ENCODE data around the gene CTRL.
"Not testable (repeated sequence)": the region's sequence is repeated elsewhere in the genome, so short reads cannot be mapped to it uniquely, and the experiment has no call there.

The CTRL gene

DNA sequence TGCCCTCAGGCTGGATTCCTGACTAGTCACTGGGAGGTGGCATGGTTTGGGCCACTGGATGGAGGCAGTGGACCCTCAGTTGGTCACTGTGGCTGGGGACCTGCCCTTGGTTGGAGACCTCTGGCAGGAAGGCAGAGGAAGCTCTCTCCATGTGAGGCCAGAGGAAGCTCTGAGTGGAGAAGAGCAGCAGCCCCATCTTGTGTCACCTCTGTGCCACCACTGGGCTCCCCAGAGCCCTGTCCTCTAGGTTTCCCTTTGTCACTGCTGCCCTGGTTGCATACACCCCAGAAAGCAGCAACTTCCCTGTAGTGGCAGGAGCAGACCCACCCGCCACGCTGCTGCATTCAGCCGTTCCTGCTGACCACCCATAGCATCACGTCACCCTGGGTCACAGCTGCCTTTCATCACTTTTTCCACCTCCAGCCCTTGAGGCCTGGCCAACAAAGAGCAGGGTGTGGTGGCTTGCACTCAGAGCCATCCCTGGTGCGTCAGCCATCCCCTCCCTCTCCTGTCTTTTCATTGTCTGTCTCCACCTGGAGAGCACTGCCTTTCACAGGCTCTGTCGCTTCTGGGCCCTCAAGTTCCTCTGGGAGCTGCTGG lies 11.9 kb downstream of the CTRL start:
- DNase-seq (ENCODE audit: low spot score): no peak

GRCh38 chr16:67917852-67918236 lies 13.8 kb downstream of the CTRL start:
- TF ChIP-seq, protein P1, sequence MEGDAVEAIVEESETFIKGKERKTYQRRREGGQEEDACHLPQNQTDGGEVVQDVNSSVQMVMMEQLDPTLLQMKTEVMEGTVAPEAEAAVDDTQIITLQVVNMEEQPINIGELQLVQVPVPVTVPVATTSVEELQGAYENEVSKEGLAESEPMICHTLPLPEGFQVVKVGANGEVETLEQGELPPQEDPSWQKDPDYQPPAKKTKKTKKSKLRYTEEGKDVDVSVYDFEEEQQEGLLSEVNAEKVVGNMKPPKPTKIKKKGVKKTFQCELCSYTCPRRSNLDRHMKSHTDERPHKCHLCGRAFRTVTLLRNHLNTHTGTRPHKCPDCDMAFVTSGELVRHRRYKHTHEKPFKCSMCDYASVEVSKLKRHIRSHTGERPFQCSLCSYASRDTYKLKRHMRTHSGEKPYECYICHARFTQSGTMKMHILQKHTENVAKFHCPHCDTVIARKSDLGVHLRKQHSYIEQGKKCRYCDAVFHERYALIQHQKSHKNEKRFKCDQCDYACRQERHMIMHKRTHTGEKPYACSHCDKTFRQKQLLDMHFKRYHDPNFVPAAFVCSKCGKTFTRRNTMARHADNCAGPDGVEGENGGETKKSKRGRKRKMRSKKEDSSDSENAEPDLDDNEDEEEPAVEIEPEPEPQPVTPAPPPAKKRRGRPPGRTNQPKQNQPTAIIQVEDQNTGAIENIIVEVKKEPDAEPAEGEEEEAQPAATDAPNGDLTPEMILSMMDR (IDR thresholded peaks at IDR 0.05; ENCODE audit: extremely low read depth, missing control alignments): no peak
- no peak for DNase-seq (ENCODE audit: low spot score)

More for the DNA sequence above, 11.9 kb downstream of the CTRL start:
- TF ChIP-seq, protein P1 (IDR thresholded peaks at IDR 0.05; ENCODE audit: extremely low read depth, missing control alignments): no peak

- no peak for DNase-seq (ENCODE audit: low spot score)
- TF ChIP-seq, protein P1 (IDR thresholded peaks at IDR 0.05; ENCODE audit: extremely low read depth, missing control alignments): no peak
These were observed 14.4 kb downstream of the CTRL start for GRCh38 chr16:67917140-67917851.

DNA sequence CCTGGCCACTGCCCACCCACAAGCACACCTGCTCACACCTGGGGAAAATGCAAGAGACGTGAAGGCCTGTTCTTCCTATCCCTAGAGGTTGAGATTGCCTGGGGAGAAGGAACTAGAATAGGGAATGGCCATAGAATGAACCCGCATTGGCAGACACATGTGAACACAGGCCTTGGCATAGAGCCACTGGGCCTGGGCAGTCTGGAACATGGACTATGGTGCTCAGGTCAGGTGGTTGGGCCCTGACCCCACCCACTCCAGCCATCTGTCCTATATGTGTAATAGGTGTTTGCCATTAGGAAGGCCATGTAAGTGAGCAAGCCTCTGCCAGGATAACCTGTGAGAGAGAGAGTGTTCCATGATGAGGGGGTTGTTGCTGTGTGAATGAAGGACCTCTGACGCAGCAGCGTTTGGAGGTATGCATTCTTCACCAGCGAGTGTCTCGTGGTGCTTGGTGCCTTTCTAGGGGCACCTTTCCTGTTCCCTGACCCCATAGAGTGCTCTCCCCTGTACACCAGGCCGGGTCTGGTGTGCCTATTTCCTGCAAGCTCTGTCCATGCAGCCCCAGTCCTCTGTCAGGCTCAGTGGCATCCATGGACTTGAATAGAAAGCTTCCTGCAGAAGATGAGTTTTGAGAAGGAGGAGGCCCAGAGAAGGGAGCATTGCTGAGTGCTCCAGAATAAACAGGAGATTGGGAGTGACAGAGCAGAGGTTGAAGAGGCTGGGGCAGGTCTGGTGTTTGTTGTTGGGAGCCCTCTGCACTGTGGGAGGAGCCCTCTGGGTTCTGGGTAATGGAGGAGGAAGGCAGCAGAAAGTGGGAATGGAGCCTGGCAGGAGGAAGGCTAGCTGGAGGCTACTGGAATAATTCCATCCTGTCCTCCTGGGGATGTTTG lies 15.6 kb downstream of the CTRL start:
- TF ChIP-seq, protein P1 (IDR thresholded peaks at IDR 0.05; ENCODE audit: extremely low read depth, missing control alignments): no peak
- DNase-seq (ENCODE audit: low spot score): no peak

- not testable (repeated sequence) for DNase-seq (ENCODE audit: low spot score)
These were observed 16.2 kb downstream of the CTRL start for GRCh38 chr16:67915496-67915769.

GRCh38 chr16:67914758-67915495 lies 16.7 kb downstream of the CTRL start:
- no peak for DNase-seq (ENCODE audit: low spot score)
- TF ChIP-seq, protein P1 (IDR thresholded peaks at IDR 0.05; ENCODE audit: extremely low read depth, missing control alignments): no peak

- TF ChIP-seq, protein P1 (IDR thresholded peaks at IDR 0.05; ENCODE audit: extremely low read depth, missing control alignments): no peak
- no peak for DNase-seq (ENCODE audit: low spot score)
These were observed 21.5 kb downstream of the CTRL start for GRCh38 chr16:67910158-67910557.
